GM06990 (cell line): ENCODE data around the gene CDCP1.

Experiments used
- DNase-seq: peaks from one replicate; pipeline ENCODE4 v3.0.0-alpha.2; 2011; ENCODE audit not compliant: insufficient read length; ENCODE audit errors: extremely low read depth
- H3K27me3 ChIP-seq: replicated peaks from 2 replicates; pipeline ENCODE4 v1.6.0; 2011; ENCODE audit warnings: low read length; ENCODE audit not compliant: control insufficient read depth, insufficient read depth
- H3K36me3 ChIP-seq: 2 replicates; pipeline ENCODE4 v1.5.1; 2011; ENCODE audit warnings: low read length; ENCODE audit not compliant: control insufficient read depth, insufficient read depth
- H3K4me3 ChIP-seq: replicated peaks from 2 replicates; pipeline ENCODE4 v1.5.1; 2011; ENCODE audit warnings: low read depth, mild to moderate bottlenecking, control low read depth, low read length
- TF ChIP-seq, protein P1 (sequence below): IDR thresholded peaks from 2 replicates; pipeline ENCODE4 v1.5.1; 2011; ENCODE audit warnings: low read length, control low read depth, mild to moderate bottlenecking, inconsistent platforms; ENCODE audit not compliant: insufficient read depth, poor library complexity, severe bottlenecking

The CDCP1 gene

DNA sequence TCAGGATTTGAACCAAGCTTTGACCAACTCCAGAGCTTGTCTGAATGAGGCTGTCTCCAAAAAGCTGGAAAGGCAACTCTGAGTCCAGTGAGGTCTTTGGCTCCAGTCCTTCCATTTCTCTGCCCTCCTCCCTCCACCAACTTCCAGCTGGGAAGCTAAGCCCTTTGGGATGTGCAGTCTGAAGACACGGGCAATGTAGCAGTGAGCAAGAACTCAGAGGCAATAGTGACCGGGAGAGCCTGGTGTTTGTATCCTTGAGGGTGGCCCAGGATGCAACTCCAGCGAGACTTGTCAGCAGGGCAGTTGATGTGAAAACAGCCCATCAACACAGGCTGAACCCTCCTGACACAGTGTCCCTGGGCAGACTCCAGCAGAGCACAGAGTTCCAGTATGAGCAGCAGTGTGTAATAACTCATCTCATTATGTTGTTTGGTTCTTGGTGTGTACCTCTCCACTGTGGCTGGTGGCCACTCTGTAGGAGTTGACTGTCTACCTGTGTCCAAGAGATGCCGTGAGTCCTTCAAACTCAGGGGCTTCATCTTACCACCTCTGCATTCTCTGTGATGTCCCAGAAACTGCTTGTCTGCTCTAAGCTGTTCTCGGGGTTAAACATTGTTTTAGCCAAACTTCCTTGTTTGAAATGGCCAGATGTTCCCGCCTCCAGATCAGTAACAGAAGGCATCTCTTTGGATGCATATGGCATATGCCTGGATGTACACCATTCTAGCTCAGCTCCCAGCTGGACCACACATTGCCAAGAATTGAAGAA is 6.6 kb downstream of the CDCP1 start:
- Histone ChIP-seq H3K27me3 (no peaks in the 10 kb centered on the region; the same call in 1 of the 2 replicates), H3K36me3 (no peaks in the 10 kb centered on the region), H3K4me3 (no peak overlapping the region)
- TF ChIP-seq, protein P1, sequence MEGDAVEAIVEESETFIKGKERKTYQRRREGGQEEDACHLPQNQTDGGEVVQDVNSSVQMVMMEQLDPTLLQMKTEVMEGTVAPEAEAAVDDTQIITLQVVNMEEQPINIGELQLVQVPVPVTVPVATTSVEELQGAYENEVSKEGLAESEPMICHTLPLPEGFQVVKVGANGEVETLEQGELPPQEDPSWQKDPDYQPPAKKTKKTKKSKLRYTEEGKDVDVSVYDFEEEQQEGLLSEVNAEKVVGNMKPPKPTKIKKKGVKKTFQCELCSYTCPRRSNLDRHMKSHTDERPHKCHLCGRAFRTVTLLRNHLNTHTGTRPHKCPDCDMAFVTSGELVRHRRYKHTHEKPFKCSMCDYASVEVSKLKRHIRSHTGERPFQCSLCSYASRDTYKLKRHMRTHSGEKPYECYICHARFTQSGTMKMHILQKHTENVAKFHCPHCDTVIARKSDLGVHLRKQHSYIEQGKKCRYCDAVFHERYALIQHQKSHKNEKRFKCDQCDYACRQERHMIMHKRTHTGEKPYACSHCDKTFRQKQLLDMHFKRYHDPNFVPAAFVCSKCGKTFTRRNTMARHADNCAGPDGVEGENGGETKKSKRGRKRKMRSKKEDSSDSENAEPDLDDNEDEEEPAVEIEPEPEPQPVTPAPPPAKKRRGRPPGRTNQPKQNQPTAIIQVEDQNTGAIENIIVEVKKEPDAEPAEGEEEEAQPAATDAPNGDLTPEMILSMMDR = no peak
- DNase-seq = no peak

GRCh38 chr3:45137656-45138181 is 8.5 kb downstream of the CDCP1 start:
- no peak for DNase-seq
- TF ChIP-seq, protein P1 = no peak
- peaks cover 2% of the 10 kb centered on the region; the same call in 1 of the 2 replicates for H3K27me3 ChIP-seq
- no peaks in the 10 kb centered on the region for H3K36me3 ChIP-seq
- no peak overlapping the region for H3K4me3 ChIP-seq

GRCh38 chr3:45135959-45136358 is 10.2 kb downstream of the CDCP1 start:
- Histone ChIP-seq H3K4me3 (no peak overlapping the region), H3K27me3 (peaks cover 2% of the 10 kb centered on the region; the same call in 1 of the 2 replicates), H3K36me3 (no peaks in the 10 kb centered on the region)
- TF ChIP-seq, protein P1 = no peak
- DNase-seq = no peak

GRCh38 chr3:45134758-45135521 is 11.2 kb downstream of the CDCP1 start:
- Histone ChIP-seq H3K4me3 (no peak overlapping the region), H3K36me3 (no peaks in the 10 kb centered on the region), H3K27me3 (peaks cover 2% of the 10 kb centered on the region; the same call in 1 of the 2 replicates)
- TF ChIP-seq, protein P1 = no peak
- DNase-seq = no peak

DNA sequence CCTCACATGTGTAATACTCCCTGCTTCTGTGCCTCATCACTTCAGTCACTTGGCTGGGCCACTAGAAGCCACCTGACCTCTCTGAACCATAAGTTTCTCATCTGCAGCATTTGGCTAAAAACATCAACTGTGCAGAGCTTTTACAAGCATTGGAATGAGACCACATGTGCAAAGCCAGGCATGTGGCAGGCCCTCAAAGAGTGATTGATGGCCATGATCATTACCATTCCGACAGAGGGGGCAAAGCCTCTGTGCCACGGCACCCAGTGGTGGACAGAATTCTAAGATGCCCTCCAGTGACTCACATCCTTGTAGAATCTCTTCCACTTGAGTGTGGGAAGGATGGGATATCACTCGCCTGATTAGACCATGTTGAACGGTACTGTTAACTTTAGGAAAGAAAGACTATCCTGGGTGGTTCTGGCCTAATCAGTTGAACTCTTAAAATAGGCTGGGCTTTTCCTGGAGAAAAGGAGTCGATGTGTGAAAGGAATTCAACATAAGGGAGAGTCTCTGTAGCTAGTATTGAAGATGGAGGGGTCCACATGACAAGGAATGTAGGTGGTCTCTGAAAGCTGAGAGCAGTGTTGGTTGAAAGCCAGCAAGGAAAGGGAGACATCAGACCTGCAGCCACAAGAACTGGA is 13.5 kb downstream of the CDCP1 start:
- DNase-seq = no peak
- Histone ChIP-seq H3K36me3 (no peaks in the 10 kb centered on the region), H3K4me3 (no peak overlapping the region), H3K27me3 (peaks cover 3% of the 10 kb centered on the region)
- TF ChIP-seq, protein P1 = no peak
